Hematopoietic multipotent progenitor cell (in vitro differentiated cells): ENCODE measurements around the gene RALY. TPM values are rescaled to one million over a fixed set of nuclear protein-coding genes. Genes with fewer than 3 reads are reported as not detected.

Source experiments
- DNase-seq, 3 donors: peaks; one replicate each; pipeline ENCODE4 v3.0.0-alpha.2; 2011 to 2015; ENCODE audit warnings: low read depth in 2 of 3, low spot score in 2 of 3
- total RNA-seq: library from RNA; depleted of rRNA; stranded (reverse); fragments of >200 nt; gene quantifications from one replicate; pipeline ENCODE4 v1.2.3, GENCODE V29; 2012

RALY gene
- total RNA-seq, 1 donor: 139 TPM

DNA sequence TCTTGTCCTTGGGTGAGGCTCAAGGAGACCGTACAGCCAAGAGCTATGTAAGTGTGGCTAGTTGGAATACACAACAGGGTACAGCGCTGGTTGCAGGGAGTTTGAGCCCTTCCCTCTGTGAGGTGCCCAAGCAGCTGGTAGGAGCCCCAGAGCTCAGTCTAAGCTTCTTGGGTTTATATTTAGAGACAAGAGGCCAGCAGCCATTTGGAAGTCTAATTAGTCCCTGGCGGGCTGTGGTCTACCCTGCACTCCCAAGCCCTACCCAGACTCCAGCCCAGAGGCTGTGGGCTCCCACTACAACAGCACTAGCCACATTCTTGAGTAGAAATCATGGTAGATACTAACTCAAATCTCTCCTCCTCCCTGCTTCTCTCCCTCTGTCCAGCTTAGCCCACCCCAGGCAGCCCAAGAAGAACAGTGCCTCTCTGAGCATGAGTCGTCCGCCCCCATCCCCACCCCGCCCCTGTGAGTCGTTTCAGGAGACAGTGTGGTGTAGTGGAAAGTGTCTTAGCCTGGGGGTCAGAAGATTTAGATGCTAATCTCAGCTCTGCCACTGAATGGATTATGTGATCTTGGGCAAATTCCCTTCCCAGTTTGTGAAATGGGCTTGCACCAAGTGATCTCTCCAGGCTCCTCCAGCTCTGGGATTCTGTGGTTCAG, 80.5 kb downstream of the RALY start:
- no peak for DNase-seq

DNA sequence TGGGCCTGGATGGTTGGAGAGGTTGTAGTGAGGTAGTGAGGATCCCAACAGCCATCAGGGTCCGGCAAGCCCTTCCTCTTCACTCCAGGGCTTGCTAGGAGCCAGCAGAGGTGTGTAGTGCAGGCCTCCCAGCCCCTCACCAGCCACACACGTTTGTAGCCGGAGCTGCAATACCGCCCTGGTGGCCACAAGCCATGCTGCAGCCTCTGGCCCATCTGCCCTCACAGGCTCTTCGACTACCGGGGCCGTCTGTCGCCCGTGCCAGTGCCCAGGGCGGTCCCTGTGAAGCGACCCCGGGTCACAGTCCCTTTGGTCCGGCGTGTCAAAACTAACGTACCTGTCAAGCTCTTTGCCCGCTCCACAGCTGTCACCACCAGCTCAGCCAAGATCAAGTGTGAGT, 81.9 kb downstream of the RALY start:
- no peak for DNase-seq

DNA sequence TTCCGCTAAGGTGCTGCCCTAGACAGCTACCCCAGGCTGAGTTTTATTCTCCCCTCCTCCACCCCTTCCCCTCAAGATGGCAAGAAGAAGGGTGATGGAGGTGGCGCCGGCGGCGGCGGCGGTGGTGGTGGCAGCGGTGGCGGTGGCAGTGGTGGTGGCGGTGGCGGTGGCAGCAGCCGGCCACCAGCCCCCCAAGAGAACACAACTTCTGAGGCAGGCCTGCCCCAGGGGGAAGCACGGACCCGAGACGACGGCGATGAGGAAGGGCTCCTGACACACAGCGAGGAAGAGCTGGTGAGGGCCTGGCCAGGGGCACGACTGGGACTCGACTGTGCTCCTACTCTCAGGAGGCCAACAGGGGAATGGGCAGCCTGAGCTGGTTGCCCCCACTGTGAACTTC, 83.2 kb downstream of the RALY start:
- DNase-seq: no peak

DNA sequence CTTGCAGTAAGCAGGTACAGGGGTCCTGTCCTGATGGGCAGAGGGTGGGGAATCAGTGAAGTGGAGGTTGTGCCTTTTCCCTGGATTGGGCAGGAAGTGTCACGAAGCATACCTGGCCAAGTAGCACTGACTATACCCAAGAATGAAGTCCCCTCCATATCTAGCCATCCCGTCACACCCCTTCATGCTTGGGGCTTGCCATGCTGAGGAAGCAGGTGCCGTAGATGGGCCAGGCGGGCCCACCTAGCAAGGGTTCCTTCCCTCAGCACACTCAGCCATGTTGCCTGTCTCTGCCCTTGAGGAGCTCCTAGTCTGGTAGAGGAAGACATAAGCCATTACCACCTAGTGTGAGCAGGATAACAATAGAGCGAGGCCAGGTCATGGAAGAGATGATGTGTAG, 84.8 kb downstream of the RALY start:
- no peak for DNase-seq

DNA sequence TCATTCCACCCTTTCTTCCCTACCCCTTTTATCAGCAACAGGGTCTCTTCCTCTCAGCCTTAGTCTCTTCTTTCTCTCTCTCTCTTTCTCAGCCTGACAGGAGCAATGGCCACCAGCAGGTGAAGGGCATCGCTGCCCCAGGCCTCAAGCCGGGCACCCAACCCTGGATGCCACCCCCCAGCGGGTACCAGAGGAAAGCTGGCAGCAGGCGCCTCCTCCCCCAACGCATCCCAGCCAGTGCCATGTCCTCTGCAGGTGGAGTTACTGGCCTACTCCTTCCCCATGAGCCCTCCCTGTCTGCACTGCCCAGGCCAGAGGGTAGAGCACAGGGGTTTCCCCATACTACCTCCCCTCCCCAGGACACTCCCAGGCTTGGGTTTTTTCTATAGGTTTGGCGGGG, 86.1 kb downstream of the RALY start:
- no peak for DNase-seq

DNA sequence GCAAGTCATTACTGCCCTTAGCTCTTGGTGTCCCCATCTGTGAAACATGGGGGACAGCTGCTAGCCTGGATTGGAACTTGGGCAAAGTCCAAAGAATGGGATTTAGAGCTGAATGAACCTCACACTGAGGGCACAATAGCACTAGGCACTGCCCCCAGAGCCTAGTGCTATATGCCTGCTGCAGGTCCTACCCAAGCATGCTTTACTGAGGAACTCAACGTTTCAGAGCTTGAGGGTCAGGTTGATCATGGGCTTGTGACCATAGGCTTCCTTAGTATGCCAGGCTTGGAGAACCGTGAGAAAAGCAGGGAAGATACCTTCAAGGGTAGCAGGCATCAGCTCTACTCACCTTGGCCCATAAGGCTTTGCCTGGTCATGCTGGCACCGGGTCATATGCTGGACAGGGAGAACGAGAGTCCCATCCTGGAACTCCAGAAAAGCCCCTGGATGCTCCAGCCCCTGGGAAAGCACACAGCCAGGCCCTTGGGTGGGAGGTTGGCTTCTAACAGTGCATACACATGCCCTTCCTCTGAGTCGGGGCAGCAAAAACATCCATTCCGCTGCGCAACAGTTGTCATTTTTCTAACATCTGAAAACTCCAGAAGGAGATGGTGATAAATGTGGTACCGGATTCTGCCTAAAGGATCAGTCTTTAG, 88.6 kb downstream of the RALY start:
- DNase-seq: no peak

DNA sequence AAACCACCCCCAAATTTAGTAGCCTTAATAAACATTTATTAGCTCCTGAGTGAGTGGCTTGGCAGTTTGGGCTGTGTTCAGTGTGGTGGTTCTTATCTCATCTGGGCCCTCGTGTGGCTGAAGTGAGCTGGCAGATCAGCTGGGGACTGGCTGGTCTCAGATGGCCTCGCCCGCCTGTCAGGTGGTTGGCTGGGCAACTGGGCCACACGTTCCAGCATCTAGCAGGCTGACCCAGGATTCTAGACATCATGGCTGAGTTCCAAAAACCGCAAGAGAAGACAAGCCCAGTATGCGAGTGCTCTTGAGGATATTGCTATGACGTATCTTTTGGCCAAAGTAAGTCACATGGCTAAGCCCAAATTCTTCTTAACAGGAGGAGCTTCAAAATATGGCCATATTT, 89.4 kb downstream of the RALY start:
- peak in 2 of 3 donors; percentile 43 to 55 for DNase-seq

DNA sequence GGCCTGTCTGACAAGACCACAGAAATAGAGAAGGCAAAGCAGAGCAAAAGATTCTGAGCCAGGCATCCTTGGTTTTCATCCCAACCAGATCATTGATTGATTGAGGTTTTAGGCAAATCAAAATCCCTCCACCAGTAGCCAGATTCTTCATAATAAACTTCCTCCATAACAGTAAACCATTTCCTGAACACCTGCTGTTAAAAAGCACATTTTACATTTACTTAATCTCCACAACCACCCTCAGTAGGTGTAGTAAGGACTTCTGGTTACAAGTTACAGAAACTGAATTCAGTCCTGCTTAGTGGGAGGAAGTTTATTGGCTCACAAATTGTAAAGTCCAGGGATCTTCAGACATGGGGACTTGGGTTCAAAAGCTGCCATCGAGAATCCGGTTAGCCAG, 90.1 kb downstream of the RALY start:
- DNase-seq: no peak

DNA sequence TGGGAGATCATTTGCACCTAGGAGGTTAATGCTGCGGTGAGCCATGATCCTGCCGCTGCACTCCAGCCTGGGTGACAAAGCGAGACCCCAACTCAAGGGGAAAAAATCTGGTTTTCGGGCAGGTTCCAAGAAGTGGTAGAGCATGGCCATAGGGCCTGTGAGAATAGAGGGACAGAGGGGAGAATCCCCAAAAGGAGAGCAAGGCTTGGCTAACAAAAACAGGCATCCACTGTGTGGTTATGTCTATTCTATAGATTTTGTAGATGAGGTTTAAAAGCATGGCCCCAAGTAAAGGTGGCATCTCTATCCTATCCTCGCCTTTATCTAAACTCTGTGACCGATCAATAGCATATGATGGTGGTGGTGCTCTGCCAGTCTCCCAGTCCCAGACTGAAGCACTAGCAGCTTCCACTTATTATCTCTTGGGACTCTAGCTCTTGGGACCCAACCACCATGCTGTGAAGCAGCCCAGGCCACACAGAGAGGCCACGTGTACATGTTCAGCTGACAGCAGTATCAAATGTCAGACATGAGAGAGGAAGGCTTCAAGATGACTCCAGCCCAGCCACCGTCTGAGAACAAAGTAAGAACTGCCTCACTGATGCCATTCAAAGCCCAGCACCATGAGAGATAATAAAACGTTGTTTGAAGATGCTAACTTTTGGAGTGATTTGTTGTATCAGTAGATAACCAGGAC, 90.7 kb downstream of the RALY start:
- no peak for DNase-seq

DNA sequence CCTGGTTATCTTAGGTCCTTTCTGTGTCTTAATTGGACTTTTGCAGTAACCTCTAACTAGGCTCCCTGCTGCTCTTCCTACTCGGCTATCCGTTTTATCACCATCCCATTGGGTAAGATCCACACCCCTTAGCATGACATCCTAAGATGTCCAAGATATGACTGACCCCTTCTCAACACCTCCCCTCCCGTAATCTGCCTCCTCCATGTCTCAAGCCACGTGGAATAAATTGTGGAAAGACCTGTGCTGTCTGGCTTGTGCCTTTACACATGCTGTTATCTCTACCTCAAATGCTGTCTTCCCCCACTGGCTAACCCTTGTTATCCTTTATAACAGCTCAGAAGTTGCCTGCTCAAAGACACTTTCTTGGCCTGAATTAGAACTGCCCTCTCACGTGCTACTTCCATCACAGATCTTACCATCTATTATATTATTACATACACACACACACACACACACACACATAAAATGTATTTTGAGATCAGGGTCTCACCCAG, 91.9 kb downstream of the RALY start:
- DNase-seq: no peak

DNA sequence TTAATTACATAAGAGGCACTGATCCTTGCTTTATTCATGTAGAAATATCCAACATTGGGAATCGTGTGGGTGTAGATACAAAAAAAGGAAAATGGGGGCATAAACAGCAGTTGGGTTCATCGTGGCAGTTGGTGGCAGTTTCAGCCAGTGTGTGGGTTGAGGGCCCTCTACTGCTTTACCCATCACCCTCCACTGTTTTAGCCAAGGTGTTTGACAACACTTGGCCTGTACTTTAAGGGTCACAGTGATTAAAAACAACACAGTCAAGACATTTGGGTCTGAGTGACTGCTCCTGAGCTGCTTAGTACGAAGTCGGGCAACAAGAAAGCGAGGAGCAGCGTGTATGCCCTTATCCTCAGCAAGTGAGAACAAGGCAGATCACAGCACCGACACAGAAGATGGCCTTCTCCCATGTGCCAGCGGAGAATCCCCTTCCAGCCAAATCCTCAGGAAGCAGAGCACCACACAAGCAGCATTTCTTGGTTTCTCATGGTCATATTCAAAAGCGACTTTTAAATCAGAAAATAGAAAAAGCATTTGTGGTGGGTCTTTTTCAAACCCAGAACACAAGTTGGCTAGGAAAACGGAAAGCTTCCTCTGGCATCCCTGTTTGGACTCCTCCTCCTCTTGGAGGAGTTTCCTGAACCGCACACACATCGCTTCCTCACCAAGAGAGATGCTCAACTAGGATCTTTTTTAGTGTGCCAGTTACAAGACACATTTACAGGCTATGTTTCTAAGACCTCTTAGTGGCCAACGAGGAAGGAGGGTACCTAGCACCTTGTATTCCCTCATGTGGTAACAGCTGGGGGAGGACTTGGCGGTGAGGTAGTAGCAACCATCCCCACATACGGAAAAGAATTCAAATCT, 94.8 kb downstream of the RALY start:
- no peak for DNase-seq

DNA sequence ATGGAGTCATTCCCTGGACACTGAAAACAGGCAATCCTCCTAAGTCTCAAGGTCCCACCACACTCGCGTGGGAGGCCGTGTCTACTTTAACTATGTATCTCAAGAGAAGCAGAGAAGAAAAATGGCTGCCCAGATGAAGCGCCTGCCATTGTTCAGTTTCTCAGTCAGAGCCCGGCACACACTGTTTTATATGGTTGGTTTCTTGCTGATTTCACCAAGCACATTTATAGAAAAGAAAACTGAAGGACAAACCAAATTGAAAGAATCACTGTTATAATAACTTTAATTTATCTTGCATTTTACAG, 95.4 kb downstream of the RALY start:
- DNase-seq: no peak

DNA sequence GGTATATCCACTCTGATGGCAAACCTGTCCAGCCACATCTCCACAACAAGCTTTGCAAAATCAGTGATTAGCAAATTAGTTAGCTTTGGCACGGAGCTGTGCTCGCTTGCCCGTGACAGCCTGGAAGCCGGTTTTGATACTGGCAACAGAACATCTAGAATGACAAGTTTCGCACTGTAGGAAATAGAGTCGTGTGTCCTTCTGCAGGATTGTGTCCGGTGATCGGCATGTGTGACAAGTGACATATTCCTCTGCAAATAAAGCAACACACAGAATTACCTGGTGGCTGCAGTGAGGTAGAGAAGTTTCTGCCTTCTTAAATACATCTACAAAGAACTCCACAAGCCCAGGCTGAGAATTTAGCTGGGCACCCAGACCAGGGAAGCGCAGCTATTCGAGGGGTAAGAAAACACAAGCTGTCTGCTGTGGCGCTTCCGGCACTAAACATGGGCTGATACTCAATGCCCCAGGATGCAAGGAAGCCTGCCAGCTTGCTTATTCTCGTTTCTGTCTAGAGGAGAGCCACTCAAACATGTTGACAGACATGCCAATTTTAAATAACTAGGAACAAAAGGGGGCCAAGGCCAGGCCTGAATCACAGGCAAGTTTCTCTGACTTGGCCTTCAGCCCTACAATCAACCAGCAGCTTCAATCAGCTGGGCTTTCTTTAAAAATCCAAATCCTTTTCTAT, 96.1 kb downstream of the RALY start:
- DNase-seq: no peak

DNA sequence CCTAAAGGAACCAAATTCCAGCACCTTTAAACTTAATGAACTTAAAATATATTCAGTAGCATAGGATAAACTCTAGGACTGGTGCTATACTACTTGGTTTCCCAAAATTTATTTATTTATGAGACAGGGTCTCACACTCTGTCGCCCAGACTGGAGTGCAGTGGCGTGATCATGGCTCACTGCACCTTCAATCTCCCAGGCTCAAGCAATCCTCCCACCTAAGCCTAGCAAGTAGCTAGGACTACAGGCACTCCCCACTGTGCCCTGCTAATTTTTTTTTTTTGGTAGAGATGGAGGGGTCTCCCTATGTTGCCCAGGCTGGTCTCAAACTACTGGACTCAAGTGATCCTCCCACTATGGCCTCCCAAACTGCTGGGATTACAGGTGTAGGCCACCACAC, 96.9 kb downstream of the RALY start:
- DNase-seq: no peak

DNA sequence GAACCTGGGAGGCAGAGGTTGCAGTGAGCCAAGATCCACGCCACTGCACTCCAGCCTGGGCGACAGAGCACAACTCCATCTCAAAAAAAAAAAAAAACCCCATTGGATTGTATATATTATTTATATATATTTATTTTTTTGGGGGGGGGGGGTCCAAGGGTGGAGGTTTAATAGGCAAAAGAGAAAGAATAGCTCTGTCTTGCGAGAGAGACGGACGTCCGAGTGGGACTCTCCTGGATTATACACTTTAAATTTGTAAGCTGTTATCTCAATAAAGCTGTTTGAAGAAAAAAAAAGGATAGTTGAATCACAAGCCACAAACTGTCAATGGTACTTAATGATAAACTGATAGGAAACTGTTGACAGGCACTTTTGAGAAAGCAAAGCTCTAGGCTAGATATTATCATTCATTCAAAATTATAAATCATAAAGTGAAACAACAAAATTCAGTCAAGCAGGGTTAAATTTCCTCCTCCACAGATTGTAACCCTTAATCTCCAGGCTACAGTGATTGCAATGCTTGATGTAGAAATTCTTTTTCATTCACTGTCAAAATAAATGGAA, 98.0 kb downstream of the RALY start:
- no peak for DNase-seq

DNA sequence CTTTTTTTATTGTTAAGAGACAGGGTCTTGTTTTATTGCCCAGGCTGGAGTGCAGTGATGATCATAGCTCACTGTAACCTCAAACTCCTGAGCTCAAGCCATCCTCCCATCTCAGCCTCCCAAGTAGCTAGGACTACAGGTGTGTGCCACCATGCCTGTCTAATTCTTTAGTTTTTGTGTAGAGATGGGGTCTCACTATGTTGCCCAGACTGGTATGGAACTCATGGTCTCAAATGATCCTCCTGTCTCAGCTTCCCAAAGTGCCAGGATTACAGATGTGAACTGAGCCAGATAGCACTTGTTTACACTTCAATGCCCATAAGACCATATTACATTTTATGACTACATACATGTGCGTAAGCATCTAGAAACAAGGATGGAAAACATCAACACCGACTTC, 100.2 kb downstream of the RALY start:
- DNase-seq: no peak

DNA sequence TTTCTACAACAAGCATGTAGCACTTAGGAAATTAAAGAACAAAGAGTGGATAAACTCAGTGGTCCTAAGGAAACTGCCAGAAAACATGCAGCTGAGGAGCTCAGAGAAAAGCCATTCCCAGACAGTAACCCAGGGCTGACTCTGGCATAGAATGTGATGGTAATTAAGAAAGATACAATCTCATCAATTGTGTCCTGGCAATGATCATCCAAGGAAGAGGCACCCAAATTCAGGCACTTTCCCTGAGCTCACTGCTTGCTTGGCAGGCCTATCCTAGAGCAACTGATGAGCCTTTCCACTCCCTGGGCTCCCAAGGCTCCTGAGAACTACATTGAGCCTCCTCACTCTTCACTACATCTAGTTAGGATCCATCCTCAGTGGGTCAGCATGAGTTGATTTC, 102.1 kb downstream of the RALY start:
- DNase-seq: no peak

DNA sequence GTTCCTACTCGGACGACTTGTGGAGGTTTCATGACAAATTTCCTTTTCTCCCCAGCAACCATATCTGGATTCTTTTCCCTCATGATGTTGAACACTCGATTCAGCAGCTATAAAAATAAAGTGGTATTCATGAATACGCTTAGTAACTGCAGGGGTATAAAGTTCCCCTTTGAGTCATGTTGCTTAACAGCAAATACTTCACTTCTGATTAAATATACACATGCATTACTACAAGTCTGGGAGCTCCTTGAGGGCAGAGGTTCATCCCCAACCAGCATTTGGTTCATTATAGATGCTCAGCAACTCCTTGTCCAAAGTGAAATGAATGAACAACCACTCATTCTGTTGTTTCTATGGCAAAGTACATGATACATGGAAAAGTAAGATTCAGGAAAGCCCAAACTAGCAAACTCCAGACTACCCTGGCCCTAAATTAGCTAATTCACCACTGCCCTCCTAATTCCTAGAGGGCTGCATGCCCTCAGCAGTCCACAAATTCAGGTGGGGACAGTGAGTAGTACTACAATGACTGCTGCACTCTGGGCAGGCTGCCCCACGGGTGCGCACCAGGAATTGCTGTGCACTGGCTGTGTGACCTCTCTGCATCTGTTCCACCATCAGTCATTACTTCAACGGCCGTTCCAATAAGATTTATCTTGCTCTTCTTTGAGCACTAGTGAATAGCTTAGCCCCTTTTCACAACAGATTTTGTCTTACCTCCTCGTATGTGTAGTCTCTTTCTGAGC, 103.2 kb downstream of the RALY start:
- DNase-seq: no peak

DNA sequence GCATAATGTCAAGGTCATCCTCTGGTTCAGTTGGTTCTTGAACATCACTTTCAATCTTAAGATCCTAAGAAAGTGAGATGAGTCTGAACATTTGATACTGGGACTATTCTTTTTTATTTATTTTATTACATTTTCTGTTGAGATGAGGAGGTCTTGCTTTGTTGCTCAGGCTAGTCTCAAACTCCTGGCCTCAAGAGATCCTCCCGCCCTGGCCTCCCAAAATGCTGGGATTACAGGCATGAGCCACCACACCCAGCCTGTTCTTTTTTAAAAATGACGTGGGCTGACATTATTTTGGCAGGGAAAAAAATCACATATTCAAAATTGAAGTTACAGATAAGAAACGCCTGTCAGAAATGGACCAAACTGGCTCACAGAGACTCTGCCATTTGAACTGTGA, 104.9 kb downstream of the RALY start:
- no peak for DNase-seq

DNA sequence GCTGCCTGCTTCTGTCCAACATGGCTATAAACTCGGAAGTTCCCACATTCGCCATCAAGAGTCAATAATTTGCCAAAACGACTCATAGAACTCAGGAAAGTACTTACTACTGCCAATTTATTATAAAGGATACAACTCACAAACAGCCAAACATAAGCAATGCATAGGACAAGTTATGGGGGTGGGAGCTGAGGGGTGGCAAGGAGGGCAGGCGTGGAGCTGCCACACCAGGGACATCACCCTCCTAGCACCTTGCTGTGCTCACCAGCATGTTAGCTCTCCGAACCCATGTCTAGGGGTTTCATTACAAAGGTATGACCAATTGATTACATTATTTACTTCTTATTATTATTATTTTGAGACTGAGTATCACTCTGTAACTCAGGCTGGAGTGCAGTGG, 106.0 kb downstream of the RALY start:
- no peak for DNase-seq
